HepG2 (cell line): ENCODE results near the gene NF2. TPM values are rescaled to one million over a fixed set of nuclear protein-coding genes. Genes with fewer than 3 reads are reported as not detected.

Experiments used
- AKNA ChIP-seq: sonication (generic); formaldehyde crosslinking; IDR thresholded peaks from 2 replicates; pipeline ENCODE4 v1.4.0; 2020; ENCODE audit warnings: missing genetic modification reagents, borderline replicate concordance
- GPN1 ChIP-seq: sonication (generic); formaldehyde crosslinking; IDR thresholded peaks from 2 replicates; pipeline ENCODE4 v1.5.1; 2020; ENCODE audit warnings: missing genetic modification reagents, borderline replicate concordance
- GTF2F1 ChIP-seq: fragments of 150-350 bp; IDR thresholded peaks from 2 replicates; pipeline ENCODE4 v1.6.1; 2014; ENCODE audit warnings: low read length
- KDM6A ChIP-seq: IDR thresholded peaks from 2 replicates; pipeline ENCODE4 v1.6.1; 2016; ENCODE audit warnings: low read depth
- MNT ChIP-seq: fragments of 450-650 bp; IDR thresholded peaks from 2 replicates; pipeline ENCODE4 v1.6.1; 2016
- MXD3 ChIP-seq: IDR thresholded peaks from 2 replicates; pipeline ENCODE4 v1.6.1; 2016; ENCODE audit warnings: mild to moderate bottlenecking, missing biosample characterization, missing genetic modification reagents
- MYC ChIP-seq: sonication (generic); formaldehyde crosslinking; IDR thresholded peaks from 2 replicates; pipeline ENCODE4 v1.9.0; 2021; ENCODE audit warnings: missing genetic modification reagents, borderline replicate concordance
- NRL ChIP-seq: sonication (generic); formaldehyde crosslinking; IDR thresholded peaks from 2 replicates; pipeline ENCODE4 v1.5.0; 2020; ENCODE audit warnings: missing genetic modification reagents, mild to moderate bottlenecking, moderate library complexity, borderline replicate concordance
- SALL2 ChIP-seq: sonication (generic); formaldehyde crosslinking; IDR thresholded peaks from 2 replicates; pipeline ENCODE4 v1.8.1; 2023; ENCODE audit warnings: mild to moderate bottlenecking, missing genetic modification reagents, inconsistent platforms
- SNAPC5 ChIP-seq: sonication (generic); formaldehyde crosslinking; IDR thresholded peaks from 2 replicates; pipeline ENCODE4 v1.8.1; 2023; ENCODE audit warnings: mild to moderate bottlenecking, missing genetic modification reagents, borderline replicate concordance
- TRAFD1 ChIP-seq: sonication (generic); formaldehyde crosslinking; IDR thresholded peaks from 2 replicates; pipeline ENCODE4 v1.5.1; 2020; ENCODE audit warnings: missing genetic modification reagents, mild to moderate bottlenecking, borderline replicate concordance
- ZBTB38 ChIP-seq: sonication (generic); formaldehyde crosslinking; IDR thresholded peaks from 2 replicates; pipeline ENCODE4 v1.5.1; 2020; ENCODE audit warnings: mild to moderate bottlenecking, missing genetic modification reagents
- ZGPAT ChIP-seq: IDR thresholded peaks from 2 replicates; pipeline ENCODE4 v1.6.1; 2016; ENCODE audit warnings: mild to moderate bottlenecking
- ZNF17 ChIP-seq: sonication (generic); formaldehyde crosslinking; IDR thresholded peaks from 2 replicates; pipeline ENCODE4 v1.5.0; 2020; ENCODE audit warnings: mild to moderate bottlenecking, missing genetic modification reagents
- ZNF18 ChIP-seq: sonication (generic); formaldehyde crosslinking; IDR thresholded peaks from 2 replicates; pipeline ENCODE4 v1.8.0; 2022; ENCODE audit warnings: mild to moderate bottlenecking, missing genetic modification reagents; ENCODE audit not compliant: insufficient replicate concordance
- ZNF33A ChIP-seq: sonication (generic); formaldehyde crosslinking; IDR thresholded peaks from 2 replicates; pipeline ENCODE4 v1.5.1; 2020; ENCODE audit warnings: missing genetic modification reagents, mild to moderate bottlenecking, moderate library complexity, borderline replicate concordance
- polyA plus RNA-seq, 8 experiments: library from polyadenylated mRNA; depleted of rRNA in 3 of 8; stranded (reverse) in 7 of 8; unstranded in 1 of 8; fragments of >200 nt; fragmentation: Illumina TruSeq in 4 of 8; extraction: Trizol in 4 of 8; gene quantifications; 2 replicates each; pipeline versions ENCODE4 v1.2.1 to v1.2.3, GENCODE V29; 2011 to 2016; ENCODE audit warnings: low read depth in 4 of 8, missing spikeins in 1 of 8, mixed read lengths in 1 of 8; ENCODE audit not compliant: insufficient read depth in 1 of 8
- total RNA-seq, 5 experiments: library from RNA; depleted of rRNA; stranded (reverse); fragments of >200 nt; fragmentation: Illumina TruSeq; extraction: Trizol; gene quantifications; 2 replicates each; pipeline ENCODE4 v1.2.3, GENCODE V29; 2016; ENCODE audit warnings: low read depth in 1 of 5

Gene NF2
- total and polyA plus RNA-seq, 2 of the 13 experiments (the other 11 are each of a cell fraction or from before 2014, with no cell fraction given), result 9.3 to 33.3 TPM

GRCh38 chr22:29603358-29604075 is at the start of gene NF2 (continued):
- peak; percentile 75 for TF ChIP-seq ZGPAT (CRISPR knock-in tag)
- no peak for TF ChIP-seq ZNF33A
- peak; percentile 59 for TF ChIP-seq SALL2 (CRISPR knock-in tag)
- peak; percentile 68; the same call in 1 of the 2 replicates for TF ChIP-seq ZBTB38 (CRISPR knock-in tag)
- TF ChIP-seq MXD3 (CRISPR knock-in tag), result peak; percentile 48; the same call in 1 of the 2 replicates
- no peak for TF ChIP-seq ZNF18 (CRISPR knock-in tag)
- no peak for TF ChIP-seq ZNF17 (CRISPR knock-in tag)
- no peak for TF ChIP-seq GTF2F1
- no peak for TF ChIP-seq TRAFD1 (CRISPR knock-in tag)
- no peak for TF ChIP-seq AKNA
- TF ChIP-seq GPN1 (CRISPR knock-in tag), result 0 out of 2 replicates have a peak, but pooled peaks have one; percentile 42
- TF ChIP-seq SNAPC5 (CRISPR knock-in tag), result no peak
- peak; percentile 30; the same call in 1 of the 2 replicates for TF ChIP-seq NRL
- no peak for TF ChIP-seq KDM6A
- TF ChIP-seq MYC (CRISPR knock-in tag), result peak; percentile 73
- peak; percentile 29; the same call in 1 of the 2 replicates for TF ChIP-seq MNT
